HUES6 (cell line): ENCODE measurements around the gene MUC4.

Experiments
- H3K27ac ChIP-seq: 2 replicates; pipeline ENCODE4 v1.7.0; 2013; ENCODE audit warnings: low read depth, mild to moderate bottlenecking, low read length, inconsistent platforms
- H3K27me3 ChIP-seq: 2 replicates; pipeline ENCODE4 v1.6.1; 2013; ENCODE audit warnings: low read length; ENCODE audit not compliant: control insufficient read depth, insufficient read depth
- H3K36me3 ChIP-seq: 2 replicates; pipeline ENCODE4 v1.6.1; 2013; ENCODE audit warnings: low read length; ENCODE audit not compliant: control insufficient read depth, insufficient read depth
- H3K4me1 ChIP-seq: 2 replicates; pipeline ENCODE4 v1.6.1; 2013; ENCODE audit warnings: low read length; ENCODE audit not compliant: control insufficient read depth, insufficient read depth
- H3K4me3 ChIP-seq: 2 replicates; pipeline ENCODE4 v1.5.1; 2013; ENCODE audit warnings: low read depth, low read length
- H3K9ac ChIP-seq: one replicate; pipeline ENCODE4 v1.6.1; 2013; ENCODE audit warnings: mild to moderate bottlenecking, low read length
- H3K9me3 ChIP-seq: 2 replicates; pipeline ENCODE4 v1.6.1; 2013; ENCODE audit warnings: low read depth, low read length; ENCODE audit not compliant: control insufficient read depth, insufficient read depth

MUC4 gene

GRCh38 chr3:195760345-195761122, 51.2 kb downstream of the MUC4 start:
- H3K9me3 ChIP-seq = no peaks in the 10 kb centered on the region
- no peak overlapping the region for H3K9ac ChIP-seq
- no peak overlapping the region for H3K4me3 ChIP-seq
- peaks cover 7% of the 10 kb centered on the region; the same call in 1 of the 2 replicates for H3K4me1 ChIP-seq
- H3K36me3 ChIP-seq = no peaks in the 10 kb centered on the region
- no peak overlapping the region for H3K27ac ChIP-seq
- no peaks in the 10 kb centered on the region for H3K27me3 ChIP-seq

GRCh38 chr3:195758721-195759353, 52.9 kb downstream of the MUC4 start:
- Histone ChIP-seq H3K9ac (no peak overlapping the region), H3K9me3 (no peaks in the 10 kb centered on the region), H3K36me3 (no peaks in the 10 kb centered on the region), H3K4me1 (peaks cover 7% of the 10 kb centered on the region; the same call in 1 of the 2 replicates), H3K4me3 (no peak overlapping the region), H3K27ac (no peak overlapping the region), H3K27me3 (no peaks in the 10 kb centered on the region)

GRCh38 chr3:195757827-195758226, 53.9 kb downstream of the MUC4 start:
- no peak overlapping the region for H3K9ac ChIP-seq
- H3K27ac ChIP-seq = no peak overlapping the region
- no peaks in the 10 kb centered on the region for H3K36me3 ChIP-seq
- no peak overlapping the region for H3K4me3 ChIP-seq
- H3K27me3 ChIP-seq = no peaks in the 10 kb centered on the region
- H3K4me1 ChIP-seq = peaks cover 7% of the 10 kb centered on the region; the same call in 1 of the 2 replicates
- no peaks in the 10 kb centered on the region for H3K9me3 ChIP-seq

- H3K9me3 ChIP-seq = no peaks in the 10 kb centered on the region
- no peaks in the 10 kb centered on the region for H3K27me3 ChIP-seq
- no peak overlapping the region for H3K27ac ChIP-seq
- peaks cover 7% of the 10 kb centered on the region; the same call in 1 of the 2 replicates for H3K4me1 ChIP-seq
- H3K36me3 ChIP-seq = no peaks in the 10 kb centered on the region
- no peak overlapping the region for H3K4me3 ChIP-seq
- H3K9ac ChIP-seq = no peak overlapping the region
These were observed 54.3 kb downstream of the MUC4 start for GRCh38 chr3:195757438-195757770.

- Histone ChIP-seq H3K4me1 (peaks cover 7% of the 10 kb centered on the region; the same call in 1 of the 2 replicates), H3K27ac (no peak overlapping the region), H3K9me3 (no peaks in the 10 kb centered on the region), H3K36me3 (no peaks in the 10 kb centered on the region), H3K9ac (no peak overlapping the region), H3K27me3 (no peaks in the 10 kb centered on the region), H3K4me3 (no peak overlapping the region)
These were observed 55.7 kb downstream of the MUC4 start for GRCh38 chr3:195755791-195756676.

GRCh38 chr3:195755391-195755790, 56.3 kb downstream of the MUC4 start:
- H3K9me3 ChIP-seq = no peaks in the 10 kb centered on the region
- H3K27ac ChIP-seq = no peak overlapping the region
- no peaks in the 10 kb centered on the region for H3K36me3 ChIP-seq
- no peaks in the 10 kb centered on the region for H3K27me3 ChIP-seq
- H3K9ac ChIP-seq = no peak overlapping the region
- no peak overlapping the region for H3K4me3 ChIP-seq
- H3K4me1 ChIP-seq = peaks cover 7% of the 10 kb centered on the region; the same call in 1 of the 2 replicates

GRCh38 chr3:195754906-195755305, 56.8 kb downstream of the MUC4 start:
- Histone ChIP-seq H3K4me3 (no peak overlapping the region), H3K27me3 (no peaks in the 10 kb centered on the region), H3K9me3 (no peaks in the 10 kb centered on the region), H3K4me1 (peaks cover 7% of the 10 kb centered on the region; the same call in 1 of the 2 replicates), H3K9ac (no peak overlapping the region), H3K27ac (no peak overlapping the region), H3K36me3 (no peaks in the 10 kb centered on the region)

- Histone ChIP-seq H3K27ac (no peak overlapping the region), H3K9ac (no peak overlapping the region), H3K4me1 (peaks cover 7% of the 10 kb centered on the region; the same call in 1 of the 2 replicates), H3K27me3 (no peaks in the 10 kb centered on the region), H3K9me3 (no peaks in the 10 kb centered on the region), H3K36me3 (no peaks in the 10 kb centered on the region), H3K4me3 (no peak overlapping the region)
These were observed 57.6 kb downstream of the MUC4 start for GRCh38 chr3:195754141-195754540.

GRCh38 chr3:195753581-195753980, 58.1 kb downstream of the MUC4 start:
- no peaks in the 10 kb centered on the region; the same call in 1 of the 2 replicates for H3K27me3 ChIP-seq
- no peak overlapping the region for H3K4me3 ChIP-seq
- no peak overlapping the region for H3K27ac ChIP-seq
- H3K36me3 ChIP-seq = no peaks in the 10 kb centered on the region
- H3K9me3 ChIP-seq = no peaks in the 10 kb centered on the region
- peaks cover 7% of the 10 kb centered on the region; the same call in 1 of the 2 replicates for H3K4me1 ChIP-seq
- H3K9ac ChIP-seq = no peak overlapping the region

GRCh38 chr3:195752546-195753331, 59.0 kb downstream of the MUC4 start:
- Histone ChIP-seq H3K36me3 (no peaks in the 10 kb centered on the region), H3K27ac (no peak overlapping the region)

More at GRCh38 chr3:195752546-195753331, 59.0 kb downstream of the MUC4 start:
- no peak overlapping the region for H3K9ac ChIP-seq
- peaks cover 7% of the 10 kb centered on the region; the same call in 1 of the 2 replicates for H3K4me1 ChIP-seq
- no peaks in the 10 kb centered on the region; the same call in 1 of the 2 replicates for H3K27me3 ChIP-seq
- H3K4me3 ChIP-seq = no peak overlapping the region
- H3K9me3 ChIP-seq = no peaks in the 10 kb centered on the region
